Activated CD4-positive, alpha-beta memory T cell treated with anti-CD3 and anti-CD28 coated beads, Interleukin-2, amount 10 ng/mL, durations not matched to agents 7 days and 5 days (primary cell): Measurements from ENCODE around the gene OLIG3. TPM values are rescaled to one million over a fixed set of nuclear protein-coding genes. Genes with fewer than 3 reads are reported as not detected.

Experiments used
- CTCF ChIA-PET: fragments of 350-600 bp; sonication (Branson Sonifier 250); formaldehyde crosslinking; loops from one replicate; lab custom pipeline; 2021; ENCODE audit warnings: antibody characterized with exemption, inconsistent platforms; lab: Charles Lee
- POLR2A ChIA-PET: fragments of 350-600 bp; sonication (Branson Sonifier 250); formaldehyde crosslinking; loops from one replicate; lab custom pipeline; 2021; ENCODE audit warnings: antibody characterized with exemption; lab: Charles Lee
- DNase-seq: peaks from one replicate; pipeline ENCODE4 v3.0.0-alpha.2; 2020
- H3K27ac Mint-ChIP-seq: one replicate; pipeline ENCODE4 v1.8.0; 2021; ENCODE audit warnings: mild to moderate bottlenecking, mixed read lengths
- H3K27me3 Mint-ChIP-seq: one replicate; pipeline ENCODE4 v1.8.0; 2021; ENCODE audit warnings: mixed read lengths
- H3K36me3 Mint-ChIP-seq: one replicate; pipeline ENCODE4 v1.8.0; 2021; ENCODE audit warnings: low read depth, mixed read lengths
- H3K4me1 Mint-ChIP-seq: one replicate; pipeline ENCODE4 v1.8.0; 2021; ENCODE audit warnings: mixed read lengths
- H3K4me3 Mint-ChIP-seq: one replicate; pipeline ENCODE4 v1.8.0; 2021; ENCODE audit warnings: mild to moderate bottlenecking, mixed read lengths
- H3K9me3 Mint-ChIP-seq: one replicate; pipeline ENCODE4 v1.8.0; 2021; ENCODE audit warnings: mixed read lengths
- total RNA-seq, 2 experiments: library from RNA; stranded (reverse); gene quantifications; one replicate each; pipeline ENCODE4 v1.2.3, GENCODE V29; 2021

OLIG3 gene
- total RNA-seq, 2 experiments from 2014 or later = 0.45 TPM

DNA sequence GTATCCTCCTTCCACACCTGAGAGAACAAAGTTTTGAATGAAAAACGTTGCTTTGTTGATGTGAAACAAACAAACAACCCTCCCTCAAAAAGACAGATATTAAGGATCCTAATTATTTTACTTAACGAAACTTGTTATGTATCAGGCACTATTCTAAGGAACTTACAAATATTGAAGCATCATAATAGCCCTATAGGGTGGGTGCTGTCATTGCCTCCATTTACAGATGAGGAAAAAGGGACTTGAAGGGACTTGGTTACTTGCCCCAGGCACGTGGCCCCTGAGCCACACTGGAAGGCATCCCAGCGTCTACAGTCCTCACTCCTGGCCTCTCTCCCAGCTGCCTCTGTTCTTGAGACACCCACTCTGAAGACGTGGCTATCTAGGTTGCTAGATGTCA lies 20.2 kb upstream of the OLIG3 start:
- Mint-ChIP-seq H3K36me3 (peaks cover 8% of the 10 kb centered on the region), H3K4me3 (no peak overlapping the region), H3K9me3 (peaks cover 6% of the 10 kb centered on the region), H3K27ac (no peak overlapping the region), H3K27me3 (peaks cover 80% of the 10 kb centered on the region), H3K4me1 (peaks cover 1% of the 10 kb centered on the region)
- CTCF ChIA-PET = no interaction called here
- no peak for DNase-seq
- POLR2A ChIA-PET = no interaction called here

DNA sequence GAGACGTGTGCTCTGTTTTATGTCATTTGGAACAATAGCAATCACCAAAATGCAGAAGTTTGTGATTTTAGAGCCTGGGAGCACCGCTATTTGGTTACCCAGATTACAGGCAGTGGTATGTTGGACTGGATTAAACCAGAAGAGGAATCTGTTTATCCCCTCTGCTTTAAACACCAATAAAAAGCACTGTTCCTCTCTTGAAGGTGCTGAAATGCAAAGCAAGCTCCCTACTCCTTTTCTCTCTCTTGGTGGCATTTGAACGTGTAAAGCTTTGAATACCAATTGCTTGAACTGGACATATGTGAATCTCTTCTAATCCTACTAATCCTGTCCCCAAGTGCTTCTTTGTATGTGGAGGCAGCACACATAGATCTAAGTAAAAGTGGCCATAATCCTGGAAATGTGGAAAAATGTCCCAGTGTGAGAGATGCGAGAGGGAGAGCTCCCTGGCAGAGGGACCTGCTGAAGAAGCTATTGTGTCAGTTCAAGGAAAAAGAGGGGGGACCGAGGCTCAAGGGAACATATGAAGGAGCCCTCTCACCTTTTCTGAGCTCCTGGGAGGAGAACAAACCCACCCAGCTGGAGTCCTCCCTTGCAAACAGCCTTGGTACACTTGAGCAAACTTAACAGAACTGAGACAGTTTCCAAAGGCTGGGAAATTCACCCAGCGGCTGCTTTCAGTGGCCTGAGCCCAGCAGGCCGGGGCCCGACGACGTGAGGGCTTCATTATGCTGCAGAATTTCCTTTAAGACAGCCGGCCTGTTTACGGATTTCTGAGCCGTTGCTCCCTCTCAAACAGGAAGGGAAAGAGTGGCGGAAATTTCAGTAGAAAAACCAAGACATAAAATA lies 18.8 kb upstream of the OLIG3 start:
- CTCF ChIA-PET = interaction anchor here (1.3 kb wide), 1 partner anchor 199 kb away, joined by 3 read pairs; no protein-coding TSS in a partner anchor
- peaks cover 6% of the 10 kb centered on the region for H3K9me3 Mint-ChIP-seq
- H3K4me1 Mint-ChIP-seq = peaks cover 1% of the 10 kb centered on the region
- H3K27ac Mint-ChIP-seq = no peak overlapping the region
- no peak for DNase-seq
- H3K27me3 Mint-ChIP-seq = peaks cover 80% of the 10 kb centered on the region
- POLR2A ChIA-PET = no interaction called here
- no peak overlapping the region for H3K4me3 Mint-ChIP-seq
- peaks cover 8% of the 10 kb centered on the region for H3K36me3 Mint-ChIP-seq

DNA sequence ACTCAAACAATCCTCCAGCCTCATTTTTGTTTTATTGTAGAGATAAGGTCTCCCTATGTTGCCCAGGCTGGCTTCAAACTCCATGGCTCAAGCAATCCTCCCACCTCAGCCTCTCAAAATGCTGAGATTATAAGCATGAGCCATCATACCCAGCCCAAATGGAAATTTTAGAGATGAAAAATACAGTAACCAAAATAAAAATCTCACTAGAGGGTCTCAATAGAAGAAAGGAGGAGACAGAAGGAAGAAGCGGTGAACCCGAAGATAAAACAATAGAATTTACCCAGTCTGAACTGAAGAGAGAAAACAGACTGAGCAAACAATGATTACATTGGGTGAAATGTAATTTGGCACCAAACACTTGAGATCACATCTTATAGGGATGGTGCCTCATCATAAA lies 16.7 kb upstream of the OLIG3 start:
- no peak overlapping the region for H3K27ac Mint-ChIP-seq
- peaks cover 6% of the 10 kb centered on the region for H3K36me3 Mint-ChIP-seq
- H3K4me1 Mint-ChIP-seq = peaks cover 1% of the 10 kb centered on the region
- peaks cover 70% of the 10 kb centered on the region for H3K27me3 Mint-ChIP-seq
- H3K4me3 Mint-ChIP-seq = no peak overlapping the region
- ChIA-PET CTCF (no interaction called here), POLR2A (no interaction called here)
- no peak for DNase-seq
- peaks cover 6% of the 10 kb centered on the region for H3K9me3 Mint-ChIP-seq

DNA sequence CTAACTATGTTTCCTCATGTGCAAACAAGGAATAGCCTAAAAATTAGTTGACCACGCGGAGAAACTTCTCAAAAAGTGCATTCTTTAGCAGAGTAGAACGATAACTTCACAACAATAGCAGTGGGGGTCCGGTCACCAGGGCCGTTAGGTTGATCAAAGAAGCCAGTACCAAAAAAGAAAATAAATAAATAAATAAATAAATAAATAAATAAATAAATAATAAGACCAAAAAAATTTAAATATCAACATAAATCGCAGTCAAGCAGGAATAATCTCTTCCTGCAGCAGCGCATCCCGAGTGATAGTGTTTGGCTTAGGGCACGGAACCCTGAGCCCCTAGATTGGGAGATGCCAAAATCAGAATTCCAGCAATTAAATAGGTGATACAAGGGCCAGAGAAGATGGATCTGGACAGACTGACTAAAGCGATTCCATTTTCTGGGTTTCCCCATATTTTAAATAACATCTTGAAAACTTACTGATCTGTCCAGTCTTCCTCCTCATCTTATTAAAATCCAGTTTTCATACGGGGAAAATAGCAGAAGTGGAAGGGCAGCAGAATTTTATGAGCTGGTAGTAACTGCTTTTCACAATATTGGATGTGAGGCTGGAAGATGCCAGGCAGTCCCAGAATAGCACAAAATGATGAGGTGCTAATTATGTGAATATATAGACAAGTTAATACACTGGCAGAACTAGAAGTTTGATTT lies 4.4 kb upstream of the OLIG3 start:
- POLR2A ChIA-PET = no interaction called here
- peaks cover 5% of the 10 kb centered on the region for H3K36me3 Mint-ChIP-seq
- H3K9me3 Mint-ChIP-seq = no peaks in the 10 kb centered on the region
- peaks cover 42% of the 10 kb centered on the region for H3K4me1 Mint-ChIP-seq
- H3K27me3 Mint-ChIP-seq = peaks cover 77% of the 10 kb centered on the region
- H3K4me3 Mint-ChIP-seq = no peak overlapping the region
- DNase-seq = no peak
- CTCF ChIA-PET = interaction anchor here (0.7 to 0.9 kb wide), 2 partner anchors 12 to 91 kb away, joined by 3 to 5 read pairs; no protein-coding TSS in a partner anchor
- H3K27ac Mint-ChIP-seq = no peak overlapping the region

DNA sequence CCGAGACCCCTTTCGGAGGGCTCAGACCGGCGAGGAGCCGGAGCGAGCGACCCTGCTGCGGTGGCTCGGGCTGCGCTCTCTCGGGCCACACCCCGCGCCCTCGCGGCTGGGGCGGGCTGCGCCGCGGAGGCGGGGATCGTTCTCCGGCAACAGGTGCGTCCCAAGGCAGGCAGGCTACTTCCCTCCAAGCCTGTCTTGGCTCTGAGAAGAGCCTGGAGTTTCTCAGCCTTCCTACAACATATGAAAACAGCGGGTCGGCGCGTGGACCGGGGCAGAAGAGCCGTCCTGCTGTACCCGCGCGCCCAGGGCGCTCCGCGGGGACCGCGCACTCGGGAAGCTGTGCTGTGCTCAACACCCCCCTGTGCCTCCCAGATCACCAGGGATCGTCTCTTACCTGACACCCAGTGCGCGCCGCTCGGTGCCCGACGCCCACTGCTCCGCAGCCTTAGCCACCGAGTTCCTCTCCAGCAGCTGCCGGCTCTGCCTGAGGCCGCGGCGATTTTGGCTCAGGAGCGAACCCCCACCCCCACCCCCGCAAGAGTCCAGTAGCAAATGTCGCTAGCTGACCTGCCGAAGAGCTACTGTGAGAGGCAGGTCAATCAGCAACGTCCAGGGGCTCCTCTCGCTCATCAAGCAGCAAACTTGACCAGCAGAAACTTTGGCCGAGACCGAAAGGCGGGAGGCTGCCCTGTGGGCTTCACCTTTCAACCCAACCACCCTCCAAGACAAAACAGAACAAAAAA lies 3.7 kb upstream of the OLIG3 start:
- peaks cover 48% of the 10 kb centered on the region for H3K4me1 Mint-ChIP-seq
- ChIA-PET POLR2A (no interaction called here), CTCF (interaction anchor here (0.7 kb wide), 1 partner anchor 11 kb away, joined by 3 read pairs; no protein-coding TSS in a partner anchor)
- no peaks in the 10 kb centered on the region for H3K9me3 Mint-ChIP-seq
- H3K36me3 Mint-ChIP-seq = peaks cover 5% of the 10 kb centered on the region
- H3K4me3 Mint-ChIP-seq = peak overlapping the region; percentile 64
- DNase-seq = no peak
- H3K27ac Mint-ChIP-seq = no peak overlapping the region
- H3K27me3 Mint-ChIP-seq = peaks cover 81% of the 10 kb centered on the region

DNA sequence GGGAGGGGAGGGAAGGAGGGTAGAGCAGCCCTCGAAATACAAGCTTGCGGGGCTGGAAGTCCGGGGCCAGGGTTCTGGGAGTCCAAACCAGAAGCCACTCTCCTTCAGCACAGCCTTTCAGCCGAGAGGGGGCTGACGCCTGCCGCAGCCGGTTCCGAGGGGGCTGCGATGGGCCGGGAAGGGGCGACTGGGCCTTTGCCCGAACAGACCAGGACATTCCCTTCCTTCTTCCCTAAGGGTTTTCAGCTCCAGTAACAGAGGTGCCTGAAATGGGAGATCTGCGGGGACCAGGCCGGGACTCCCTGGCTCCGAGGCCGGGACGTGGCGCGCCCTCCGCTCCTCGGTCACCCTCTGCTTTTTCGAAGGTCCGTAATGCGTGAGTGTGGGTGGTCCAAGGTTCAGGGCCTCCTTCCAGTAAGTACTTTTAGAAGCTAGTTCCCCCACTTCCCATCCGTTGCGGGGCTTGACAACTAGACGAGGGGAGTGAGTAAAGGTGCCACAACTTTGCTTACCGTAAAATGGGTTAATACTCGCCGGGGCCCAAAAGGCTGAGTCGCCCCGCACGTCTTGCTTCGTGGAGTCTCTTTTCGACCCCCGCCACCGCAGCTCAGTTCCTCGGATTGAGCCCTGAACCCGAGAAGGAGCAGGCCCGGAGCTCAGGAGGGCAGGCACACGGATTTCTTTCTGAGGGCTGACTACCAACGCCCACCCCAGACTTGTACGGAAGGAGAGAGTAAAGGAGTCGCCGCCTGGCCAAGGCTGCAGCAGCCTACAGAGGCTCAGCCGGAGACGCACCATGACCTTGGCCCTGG lies 2.9 kb upstream of the OLIG3 start:
- Mint-ChIP-seq H3K4me3 (peak overlapping the region; percentile 64), H3K36me3 (peaks cover 8% of the 10 kb centered on the region), H3K9me3 (no peaks in the 10 kb centered on the region), H3K4me1 (peaks cover 54% of the 10 kb centered on the region), H3K27ac (no peak overlapping the region), H3K27me3 (peaks cover 84% of the 10 kb centered on the region)
- DNase-seq = no peak
- ChIA-PET CTCF (interaction anchor here (2.2 kb wide), 1 partner anchor 92 kb away, joined by 10 read pairs; no protein-coding TSS in a partner anchor), POLR2A (interaction anchor here (2.8 kb wide), 1 partner anchor 10 kb away, joined by 7 read pairs; no protein-coding TSS in a partner anchor)

DNA sequence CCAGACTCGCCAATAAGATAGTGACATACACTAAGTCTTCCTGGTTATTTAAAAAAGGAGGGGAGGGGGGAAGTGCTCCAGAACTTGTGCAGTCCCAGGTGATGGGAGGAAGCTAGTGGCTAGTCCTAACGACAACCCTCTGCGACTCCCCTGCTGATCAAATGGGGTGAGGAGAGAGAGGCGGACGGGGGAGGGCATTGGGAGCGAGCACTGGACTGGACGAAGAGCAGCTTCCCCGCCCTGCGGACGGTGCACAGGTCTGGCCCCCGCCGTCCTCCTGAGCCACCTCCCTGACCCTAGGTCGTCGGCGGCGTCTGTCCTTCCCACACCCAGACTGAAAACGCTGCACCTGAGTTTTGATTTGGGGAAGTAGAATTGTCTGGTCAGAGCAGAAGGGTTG lies 2.2 kb upstream of the OLIG3 start:
- no peak for DNase-seq
- Mint-ChIP-seq H3K4me3 (peak overlapping the region; percentile 32), H3K27me3 (peaks cover 85% of the 10 kb centered on the region), H3K36me3 (peaks cover 8% of the 10 kb centered on the region), H3K9me3 (no peaks in the 10 kb centered on the region), H3K27ac (no peak overlapping the region), H3K4me1 (peaks cover 61% of the 10 kb centered on the region)
- ChIA-PET CTCF (interaction anchor here (2.2 kb wide), 1 partner anchor 93 kb away, joined by 10 read pairs; no protein-coding TSS in a partner anchor), POLR2A (interaction anchor here (2.8 kb wide), 1 partner anchor 10 kb away, joined by 7 read pairs; no protein-coding TSS in a partner anchor)

DNA sequence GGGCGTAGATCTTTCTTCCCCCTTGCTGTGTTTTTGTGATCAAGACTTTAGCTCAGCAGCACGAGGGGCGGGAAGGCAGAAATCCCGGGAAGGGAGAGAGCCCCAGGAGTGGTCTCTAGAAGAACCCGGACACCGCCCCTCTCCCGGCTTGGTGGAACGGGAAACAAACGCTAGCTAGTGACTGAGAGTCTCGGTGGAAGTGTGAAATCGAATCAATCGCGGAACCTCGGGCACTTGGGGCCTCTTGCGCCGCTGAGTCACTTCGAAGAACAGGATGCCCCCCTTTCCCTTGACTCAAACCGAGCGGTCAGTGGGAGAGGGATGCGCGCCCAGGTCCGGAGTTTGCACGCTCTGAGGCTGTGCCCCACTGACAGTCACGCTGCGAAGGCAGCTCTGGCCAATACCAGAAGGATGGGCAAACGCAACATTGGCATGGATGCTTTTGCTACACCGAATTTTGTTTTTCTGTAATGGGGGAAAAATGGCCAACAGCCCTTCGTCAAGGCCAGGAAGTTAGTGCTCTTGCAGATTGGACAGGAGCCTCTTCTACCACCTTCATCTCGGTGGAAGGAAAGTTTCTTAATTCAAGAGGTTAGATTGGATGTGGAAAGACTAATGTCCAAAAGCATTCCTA lies 1.6 kb upstream of the OLIG3 start:
- peak overlapping the region; percentile 32 for H3K4me3 Mint-ChIP-seq
- POLR2A ChIA-PET = interaction anchor here (2.8 kb wide), 1 partner anchor 9 kb away, joined by 7 read pairs; no protein-coding TSS in a partner anchor
- DNase-seq = no peak
- H3K9me3 Mint-ChIP-seq = no peaks in the 10 kb centered on the region
- H3K36me3 Mint-ChIP-seq = peaks cover 10% of the 10 kb centered on the region
- CTCF ChIA-PET = interaction anchor here (2.2 kb wide), 1 partner anchor 93 kb away, joined by 10 read pairs; no protein-coding TSS in a partner anchor
- H3K27me3 Mint-ChIP-seq = peaks cover 86% of the 10 kb centered on the region
- H3K4me1 Mint-ChIP-seq = peaks cover 65% of the 10 kb centered on the region
- peak overlapping the region; percentile 35 for H3K27ac Mint-ChIP-seq

DNA sequence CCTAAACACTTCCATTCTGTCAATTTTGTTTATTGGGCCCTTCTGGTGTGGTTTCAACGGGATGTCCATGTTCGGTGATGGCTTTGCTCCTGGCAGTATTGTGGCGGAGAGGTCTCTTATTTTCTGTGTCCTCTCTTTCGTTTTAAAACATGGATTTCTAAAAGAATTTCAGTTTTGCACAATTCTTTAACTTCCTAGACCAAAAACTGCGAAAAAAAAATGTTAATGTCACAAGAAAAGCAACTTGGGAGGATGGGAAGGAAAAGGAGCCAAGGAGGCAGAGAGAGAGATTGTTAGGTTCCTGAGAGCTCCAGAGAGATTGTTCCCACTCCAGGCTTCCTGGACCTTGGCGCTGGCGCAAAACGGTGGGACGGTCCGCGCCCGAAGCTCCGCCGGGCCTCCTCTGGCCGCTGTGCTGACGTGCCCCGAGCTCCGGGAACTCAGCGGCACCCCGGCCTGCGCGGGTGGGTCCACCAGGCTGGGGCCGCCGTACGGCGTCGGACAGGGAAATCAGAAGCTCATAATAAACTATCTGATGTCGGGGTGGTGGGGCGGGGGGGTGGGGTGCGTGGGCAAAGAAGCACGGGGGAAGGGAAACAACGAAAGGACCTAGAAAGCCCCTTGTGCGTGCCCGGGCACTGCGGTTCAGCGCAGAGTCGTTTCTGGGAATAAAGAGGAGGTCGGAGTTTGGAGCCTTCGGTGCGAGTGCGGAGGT lies 951 bp upstream of the OLIG3 start:
- CTCF ChIA-PET = interaction anchor here (2.2 kb wide), 1 partner anchor 94 kb away, joined by 10 read pairs; no protein-coding TSS in a partner anchor

DNA sequence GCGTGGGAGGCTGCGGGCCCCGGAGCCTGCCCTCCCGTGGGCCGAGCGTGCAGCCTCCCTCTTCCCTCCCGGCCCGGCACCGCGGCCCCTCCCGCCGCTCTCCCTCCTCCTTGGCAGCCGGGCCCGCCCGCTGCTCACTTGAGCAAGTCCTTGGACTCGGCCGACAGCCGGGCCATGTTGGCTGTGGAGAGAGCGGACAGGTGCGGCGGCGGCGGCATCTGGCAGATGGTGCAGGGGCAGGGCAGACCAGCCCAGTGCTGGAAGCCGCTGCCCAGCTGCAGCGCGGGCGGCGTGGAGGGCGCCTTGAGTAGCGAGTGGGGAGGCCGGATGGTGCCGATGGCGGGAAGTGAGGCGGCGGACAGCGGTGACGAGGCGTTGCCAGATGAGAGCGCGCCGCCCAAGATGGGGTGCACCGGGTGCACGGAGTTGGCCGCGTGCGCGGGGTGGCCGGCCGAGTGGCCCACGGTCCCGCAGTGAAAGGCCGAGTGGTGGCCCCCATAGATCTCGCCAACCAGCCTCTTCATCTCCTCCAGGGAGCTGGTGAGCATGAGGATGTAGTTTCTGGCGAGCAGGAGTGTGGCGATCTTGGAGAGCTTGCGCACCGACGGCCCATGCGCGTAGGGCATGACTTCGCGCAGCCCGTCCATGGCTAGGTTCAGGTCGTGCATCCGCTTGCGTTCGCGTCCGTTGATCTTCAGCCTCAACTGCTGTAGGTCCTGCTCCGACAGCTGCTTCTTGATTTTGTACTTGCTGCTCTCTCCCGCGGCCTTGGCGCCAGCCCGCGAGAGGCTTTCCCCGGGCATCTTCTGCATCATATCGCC lies 766 bp downstream of the OLIG3 start:
- peak overlapping the region; percentile 8 for H3K27ac Mint-ChIP-seq

More for the DNA sequence above, 951 bp upstream of the OLIG3 start:
- Mint-ChIP-seq H3K4me3 (peak overlapping the region; percentile 61), H3K27ac (no peak overlapping the region), H3K4me1 (peaks cover 68% of the 10 kb centered on the region), H3K36me3 (peaks cover 13% of the 10 kb centered on the region), H3K27me3 (peaks cover 91% of the 10 kb centered on the region), H3K9me3 (no peaks in the 10 kb centered on the region)
- no peak for DNase-seq
- POLR2A ChIA-PET = interaction anchor here (2.8 kb wide), 1 partner anchor 8 kb away, joined by 7 read pairs; no protein-coding TSS in a partner anchor

More for the DNA sequence above, 766 bp downstream of the OLIG3 start:
- DNase-seq = peak; percentile 47
- CTCF ChIA-PET = interaction anchor here (0.5 to 0.9 kb wide), 2 partner anchors 97 to 179 kb away, joined by 3 read pairs; no protein-coding TSS in a partner anchor
- peaks cover 95% of the 10 kb centered on the region for H3K27me3 Mint-ChIP-seq
- peaks cover 82% of the 10 kb centered on the region for H3K4me1 Mint-ChIP-seq
- peaks cover 17% of the 10 kb centered on the region for H3K36me3 Mint-ChIP-seq
- H3K4me3 Mint-ChIP-seq = peak overlapping the region; percentile 61
- POLR2A ChIA-PET = interaction anchor here (1.2 kb wide), 1 partner anchor 205 kb away, joined by 3 read pairs; no protein-coding TSS in a partner anchor
- H3K9me3 Mint-ChIP-seq = no peaks in the 10 kb centered on the region
